Islet precursor cell (in vitro differentiated cells): Measurements from ENCODE around the gene NVL.
"Not testable (repeated sequence)": the region's sequence is repeated elsewhere in the genome, so short reads cannot be mapped to it uniquely, and the experiment has no call there.

Experiments used
- DNase-seq: peaks from one replicate; pipeline ENCODE4 v3.0.0-alpha.2; 2018

NVL gene

GRCh38 chr1:224226849-224227502 lies 103.0 kb downstream of the NVL start:
- no peak for DNase-seq

- no peak for DNase-seq
Measured at GRCh38 chr1:224223819-224224714, 105.9 kb downstream of the NVL start.

- DNase-seq: no peak
Measured at GRCh38 chr1:224219612-224220059, 110.3 kb downstream of the NVL start.

- no peak for DNase-seq
Measured at GRCh38 chr1:224219011-224219611, 110.9 kb downstream of the NVL start.

GRCh38 chr1:224217655-224218623 lies 112.0 kb downstream of the NVL start:
- no peak for DNase-seq

- no peak for DNase-seq
Measured at GRCh38 chr1:224216382-224216781, 113.6 kb downstream of the NVL start.

- DNase-seq: peak; percentile 80
Measured at GRCh38 chr1:224213438-224214119, 116.4 kb downstream of the NVL start.

- DNase-seq: peak; percentile 93
Measured at GRCh38 chr1:224212618-224213061, 117.3 kb downstream of the NVL start.

GRCh38 chr1:224211206-224211962 lies 118.6 kb downstream of the NVL start:
- no peak for DNase-seq

GRCh38 chr1:224205931-224206538 lies 123.9 kb downstream of the NVL start:
- DNase-seq: not testable (repeated sequence)

- DNase-seq: peak; percentile 89
Measured at GRCh38 chr1:224205438-224205840, 124.5 kb downstream of the NVL start.

GRCh38 chr1:224203243-224204016 lies 126.5 kb downstream of the NVL start:
- peak; percentile 95 for DNase-seq

GRCh38 chr1:224201853-224202252 lies 128.1 kb downstream of the NVL start:
- DNase-seq: no peak

GRCh38 chr1:224201383-224201782 lies 128.6 kb downstream of the NVL start:
- DNase-seq: peak; percentile 61

- DNase-seq: peak; percentile 73
Measured at GRCh38 chr1:224199679-224200078, 130.3 kb downstream of the NVL start.

GRCh38 chr1:224198572-224198971 lies 131.4 kb downstream of the NVL start:
- no peak for DNase-seq

GRCh38 chr1:224196813-224197600 lies 133.0 kb downstream of the NVL start:
- DNase-seq: no peak

- DNase-seq: no peak
Measured at GRCh38 chr1:224193319-224193966, 136.5 kb downstream of the NVL start.
